MV-4-11 (cell line): ENCODE measurements around the gene SLC5A11.
"Not testable (repeated sequence)": the region's sequence is repeated elsewhere in the genome, so short reads cannot be mapped to it uniquely, and the experiment has no call there.

Experiments
- DNase-seq: peaks from one replicate; lab custom pipeline; 2025; lab: John Stamatoyannopoulos, UW

The SLC5A11 gene

DNA sequence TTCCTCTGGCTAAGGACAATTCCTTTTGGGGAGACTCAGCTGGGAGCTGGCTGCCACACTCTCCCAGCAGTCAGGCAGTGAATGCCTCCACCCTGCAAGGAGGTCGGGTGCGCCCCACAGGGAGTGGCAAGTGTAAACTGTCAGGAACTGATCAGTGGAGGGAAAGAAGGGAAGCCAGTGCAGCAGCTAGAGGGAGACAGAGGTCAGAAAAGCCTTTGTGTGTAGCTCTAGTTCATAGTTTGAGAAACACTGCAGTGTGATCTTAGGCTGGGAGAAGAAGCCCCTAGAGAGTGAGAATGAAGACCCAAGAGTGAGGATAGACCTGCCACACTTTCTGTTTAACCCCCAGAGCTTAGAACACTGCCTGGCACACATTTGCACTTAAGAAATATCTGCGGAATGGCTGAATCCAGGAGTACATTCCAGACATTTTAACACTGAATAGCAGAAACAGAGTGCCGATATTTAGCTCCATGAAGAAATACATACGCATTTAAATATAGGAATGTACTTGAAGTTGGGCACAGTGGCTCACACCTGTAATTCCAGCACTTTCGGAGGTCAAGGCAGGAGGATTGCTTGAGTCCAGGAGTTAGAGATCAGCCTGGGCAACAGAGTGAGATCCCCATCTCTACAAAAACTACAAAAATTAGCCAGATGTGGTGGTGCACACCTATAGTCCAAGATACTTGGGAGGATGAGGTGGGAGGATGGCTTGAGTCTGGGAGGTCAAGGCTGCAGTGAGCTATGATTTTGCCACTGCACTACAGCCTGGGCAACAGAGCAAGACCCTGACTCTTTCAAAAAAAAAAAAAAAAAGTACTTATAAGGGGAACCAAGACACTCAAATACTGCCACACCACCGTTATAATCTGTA lies 11.1 kb upstream of the SLC5A11 start:
- peak; percentile 36 for DNase-seq

DNA sequence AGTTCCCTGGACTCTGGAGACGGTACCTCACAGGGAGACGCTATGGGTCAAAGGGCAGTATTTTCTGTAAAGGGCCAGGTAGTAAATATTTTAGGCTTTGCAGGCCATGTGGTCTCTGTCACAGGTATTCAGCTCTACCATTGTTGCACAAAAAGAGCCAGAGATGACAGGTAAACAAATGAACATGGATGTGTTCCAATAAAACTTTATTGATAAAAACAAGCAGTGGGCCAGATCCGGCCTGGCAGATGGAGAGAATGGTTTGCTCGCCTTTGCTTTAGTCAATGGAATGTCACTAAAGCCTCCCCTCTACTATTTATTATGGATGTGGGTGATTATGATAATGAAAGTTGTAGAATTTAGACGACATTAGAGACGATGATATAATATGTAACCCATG lies 8.9 kb upstream of the SLC5A11 start:
- DNase-seq, result no peak

DNA sequence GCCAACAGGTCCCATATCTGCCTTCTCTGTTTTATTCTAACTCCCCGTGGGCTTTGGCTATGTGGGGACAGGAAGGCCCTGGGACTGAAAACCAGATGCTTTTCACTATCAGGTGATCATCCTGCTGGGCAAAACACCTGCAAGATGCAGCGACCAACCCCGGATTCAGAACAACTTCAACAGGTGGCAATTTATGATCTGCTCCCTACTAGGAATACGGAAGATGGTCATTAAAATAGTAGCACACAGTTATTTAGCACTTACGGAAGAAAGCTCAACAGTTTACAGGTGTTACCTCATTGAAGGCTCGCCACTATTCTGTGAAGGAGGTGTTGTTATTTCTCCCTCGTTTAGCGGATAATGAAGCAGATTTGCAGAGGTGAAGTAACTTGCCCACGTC lies 7.8 kb upstream of the SLC5A11 start:
- no peak for DNase-seq

DNA sequence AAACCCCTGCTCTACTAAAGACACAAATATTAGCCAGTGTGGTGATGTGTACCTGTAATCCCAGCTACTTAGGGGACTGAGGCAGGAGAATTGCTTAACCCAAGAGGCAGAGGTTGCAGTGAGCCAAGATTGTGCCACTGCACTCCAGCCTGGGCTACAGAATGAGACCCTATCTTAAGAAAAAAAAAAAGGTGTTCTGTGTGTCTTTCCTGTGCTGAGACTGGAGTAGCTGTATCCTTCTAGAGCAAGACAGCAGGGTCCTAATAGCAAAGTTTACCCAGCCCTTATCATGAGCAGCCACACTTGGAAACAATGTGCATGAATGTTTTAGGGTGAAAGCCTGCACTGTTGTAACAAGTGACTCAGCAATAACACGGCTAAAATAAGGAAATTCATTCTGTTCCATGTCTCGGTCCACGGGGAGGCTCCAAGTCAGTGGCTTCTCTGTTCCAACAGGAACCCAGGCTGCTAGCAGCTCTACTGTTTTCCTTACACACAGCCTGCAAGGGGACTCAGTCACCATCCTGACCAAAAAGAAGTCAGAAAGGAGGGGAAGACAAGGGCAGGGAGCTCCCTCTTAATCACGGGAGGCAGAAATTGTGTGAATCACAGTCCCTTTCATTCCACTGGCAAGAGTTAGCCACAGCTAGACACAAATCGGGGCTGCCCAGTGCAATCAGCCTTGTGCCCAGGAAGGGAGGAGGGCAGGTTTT lies 7.1 kb upstream of the SLC5A11 start:
- DNase-seq, result peak; percentile 42

DNA sequence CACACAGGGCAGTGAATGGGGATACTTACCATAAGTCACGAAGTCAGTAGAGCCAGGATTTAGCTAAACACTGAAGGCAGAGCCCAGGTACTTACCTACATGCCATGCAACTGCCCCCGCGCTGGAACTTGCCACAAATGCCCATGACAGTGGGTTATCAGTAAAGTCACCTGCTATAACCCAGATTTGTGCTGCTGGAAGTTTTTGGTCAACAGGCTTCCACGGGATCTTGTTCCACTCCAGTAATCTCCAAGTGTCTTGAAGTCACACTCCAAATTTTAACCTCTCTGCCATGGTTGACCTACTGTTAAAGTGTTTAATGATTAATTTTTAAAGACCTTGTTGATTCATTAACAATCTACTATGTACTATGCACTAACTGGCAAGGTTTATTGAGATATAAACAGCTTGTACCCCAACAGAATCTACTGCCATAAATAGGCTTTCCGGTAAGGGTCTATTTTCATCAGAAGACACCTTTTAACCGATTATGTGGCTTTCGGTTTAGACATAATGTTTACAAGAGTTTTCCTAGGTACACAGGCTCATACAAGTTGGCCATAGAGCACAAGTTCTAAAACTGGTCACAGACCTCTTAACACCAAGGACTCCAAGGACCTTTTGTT lies 6.3 kb upstream of the SLC5A11 start:
- DNase-seq, result no peak

DNA sequence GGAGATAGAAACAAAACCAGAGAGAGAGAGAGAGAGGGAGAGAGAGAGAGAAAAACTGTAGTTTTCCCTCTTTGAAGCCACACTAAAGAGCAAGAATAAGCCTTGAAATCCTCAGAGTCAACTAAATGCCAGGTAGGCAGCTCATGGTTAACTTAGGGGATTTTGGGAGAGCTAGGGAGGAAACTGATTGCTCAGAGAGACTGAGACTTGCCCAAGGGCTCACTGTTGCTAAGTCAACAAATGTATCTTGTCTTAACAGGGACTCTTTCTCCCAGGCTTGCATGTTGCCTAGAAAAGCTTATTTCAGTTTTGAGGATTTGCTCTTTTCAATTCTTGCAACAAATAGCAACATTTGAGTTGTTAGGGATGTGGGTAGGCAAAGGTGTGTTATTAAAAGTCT lies 4.5 kb upstream of the SLC5A11 start:
- no peak for DNase-seq

DNA sequence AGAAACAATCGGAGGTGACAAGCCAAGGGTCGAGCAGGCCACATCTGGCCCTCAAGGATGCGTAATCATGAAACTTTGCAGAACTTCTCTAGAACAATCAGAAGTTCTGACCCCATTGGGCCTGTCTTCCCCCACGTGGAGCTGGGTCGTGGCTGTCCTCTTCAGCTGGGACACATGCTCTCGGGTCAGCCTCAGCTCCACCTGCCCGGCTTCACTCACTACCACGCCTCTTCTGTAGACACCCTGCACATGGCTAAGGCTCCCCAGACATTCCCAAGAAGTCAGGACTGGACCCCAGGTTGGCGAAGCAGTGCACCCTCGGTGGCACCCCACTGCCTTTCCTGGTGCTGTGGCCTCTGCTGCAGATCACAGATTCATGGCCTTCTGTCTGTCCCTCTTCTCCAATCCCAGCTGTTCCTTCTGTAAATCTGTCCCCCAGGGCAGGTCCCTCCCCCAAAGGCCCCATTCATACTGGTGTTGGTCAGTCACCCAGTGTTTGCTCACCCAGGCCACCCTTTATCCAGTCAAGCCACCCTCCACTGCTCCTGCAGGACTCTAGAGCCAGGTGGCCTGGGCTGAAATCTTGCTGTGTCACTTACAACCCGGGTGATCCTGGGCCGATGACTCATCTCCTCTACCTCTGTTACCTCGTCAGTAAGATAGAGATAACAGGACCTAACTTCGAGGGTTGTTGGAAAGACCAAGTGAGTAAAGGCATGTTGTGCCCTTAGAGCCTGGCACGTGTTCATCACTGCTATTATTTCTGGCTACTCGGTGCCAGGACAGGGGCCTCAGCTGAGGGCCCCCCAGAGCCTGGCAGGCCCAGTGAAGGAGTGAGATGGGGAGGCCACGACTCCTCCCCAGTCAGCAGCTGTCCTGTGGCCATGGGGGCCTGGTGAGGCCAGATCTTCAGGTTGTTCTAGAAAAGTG lies 1.4 kb upstream of the SLC5A11 start:
- DNase-seq, result no peak

DNA sequence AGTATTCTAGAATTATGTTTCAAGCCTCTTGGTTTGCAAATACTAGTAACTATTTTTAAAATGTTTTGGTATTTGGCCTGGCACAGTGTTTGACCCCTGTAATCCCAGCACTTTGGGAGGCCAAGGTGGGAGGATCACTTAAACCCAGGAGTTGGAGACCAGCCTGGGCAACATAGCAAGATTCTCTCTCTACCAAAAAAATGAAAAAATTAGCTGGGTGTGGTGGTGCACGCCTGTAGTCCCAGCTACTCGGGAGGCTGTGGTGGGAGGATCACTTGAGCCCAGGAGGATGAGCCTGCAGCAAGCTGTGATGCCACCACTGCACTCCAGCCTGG lies 765 bp upstream of the SLC5A11 start:
- DNase-seq, result not testable (repeated sequence)

DNA sequence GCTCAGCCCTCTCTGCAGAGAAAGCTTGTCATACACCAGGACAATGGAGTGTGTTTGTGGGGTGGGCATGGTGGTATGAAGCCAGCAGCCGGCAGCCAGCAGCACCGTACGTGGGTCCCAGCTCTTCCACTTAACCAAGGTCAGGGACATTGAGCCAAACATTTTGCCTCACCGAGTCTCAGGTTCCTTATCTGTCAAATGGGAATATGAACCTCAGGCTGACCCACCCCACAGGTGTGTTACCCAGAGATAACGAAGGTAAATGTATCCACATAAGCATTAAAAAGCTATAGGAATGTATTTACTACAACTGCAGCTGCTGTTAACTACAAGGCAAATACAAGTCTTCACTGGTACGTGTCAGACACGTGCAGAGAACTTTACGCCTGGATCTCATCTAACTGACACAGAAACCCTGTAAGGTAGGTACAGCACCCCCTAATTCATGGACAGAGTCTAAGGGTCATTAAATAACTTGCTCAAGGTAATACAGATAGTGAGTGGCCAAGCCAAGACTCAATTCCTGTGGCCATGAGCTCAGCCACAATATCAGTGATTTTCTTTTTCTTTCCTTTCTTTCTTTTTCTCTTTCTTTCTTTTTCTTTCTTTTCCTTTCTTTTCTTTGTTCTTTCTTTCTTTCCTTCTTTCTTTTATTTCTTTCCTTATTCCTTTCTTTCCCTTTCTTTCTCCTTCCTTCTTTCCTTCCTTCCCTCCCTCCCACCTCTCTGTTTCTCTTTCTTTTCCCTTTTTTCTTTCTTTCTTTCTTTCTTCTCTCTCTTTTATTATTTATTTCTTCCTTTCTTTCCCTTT lies 990 bp downstream of the SLC5A11 start:
- DNase-seq, result no peak

DNA sequence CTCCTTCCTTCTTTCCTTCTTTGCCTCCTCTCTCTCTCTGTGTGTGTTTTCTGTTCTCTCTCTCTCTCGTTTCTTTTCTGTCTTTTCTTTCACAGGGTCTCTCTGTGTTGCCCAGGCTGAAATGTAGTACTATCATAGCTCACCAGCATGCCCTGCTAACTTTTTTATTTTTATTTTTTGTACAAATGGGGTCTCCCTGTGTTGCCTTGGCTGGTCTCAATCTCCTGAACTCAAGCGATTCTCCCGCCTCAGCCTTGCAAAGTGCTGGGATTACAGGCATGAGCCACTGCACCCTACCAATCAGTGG lies 1.5 kb downstream of the SLC5A11 start:
- DNase-seq, result no peak

DNA sequence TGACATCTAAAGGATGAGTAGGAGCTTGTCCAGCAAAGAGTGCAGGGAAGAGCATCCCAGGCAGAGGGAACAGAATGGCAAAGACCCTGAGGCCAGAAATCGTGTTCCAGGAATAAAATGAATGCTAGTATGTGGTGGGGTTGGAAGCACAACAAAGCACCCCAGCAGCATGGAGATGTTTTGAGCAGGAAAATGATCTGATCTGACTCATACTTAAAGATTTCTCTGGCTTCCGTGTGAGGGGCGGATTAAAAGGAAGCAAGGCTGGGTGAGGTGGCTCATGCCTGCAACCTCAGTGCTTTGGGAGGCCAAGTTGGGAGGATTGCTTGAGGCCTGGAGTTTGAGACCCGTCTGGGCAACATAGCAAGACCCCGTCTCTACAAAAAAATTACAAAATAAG lies 2.3 kb downstream of the SLC5A11 start:
- no peak for DNase-seq

DNA sequence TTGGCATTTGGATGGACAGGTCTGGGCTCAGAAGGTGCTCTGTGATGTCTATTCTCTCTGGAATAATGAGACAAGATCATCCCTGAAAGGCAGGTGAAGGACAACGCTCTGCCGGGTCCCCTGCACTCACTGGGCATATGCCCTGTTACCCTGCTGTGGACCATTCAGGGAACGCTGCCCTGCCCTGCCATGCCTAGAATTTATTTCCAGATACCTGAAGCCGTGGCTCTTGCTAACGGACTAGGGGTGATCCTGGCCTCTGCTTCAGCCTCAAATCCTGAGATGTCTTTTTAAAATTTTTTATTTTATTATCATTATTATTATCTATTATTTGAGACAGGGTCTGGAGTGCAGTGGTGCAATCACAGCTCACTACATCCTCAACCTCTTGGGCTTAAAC lies 3.9 kb downstream of the SLC5A11 start:
- DNase-seq, result no peak

DNA sequence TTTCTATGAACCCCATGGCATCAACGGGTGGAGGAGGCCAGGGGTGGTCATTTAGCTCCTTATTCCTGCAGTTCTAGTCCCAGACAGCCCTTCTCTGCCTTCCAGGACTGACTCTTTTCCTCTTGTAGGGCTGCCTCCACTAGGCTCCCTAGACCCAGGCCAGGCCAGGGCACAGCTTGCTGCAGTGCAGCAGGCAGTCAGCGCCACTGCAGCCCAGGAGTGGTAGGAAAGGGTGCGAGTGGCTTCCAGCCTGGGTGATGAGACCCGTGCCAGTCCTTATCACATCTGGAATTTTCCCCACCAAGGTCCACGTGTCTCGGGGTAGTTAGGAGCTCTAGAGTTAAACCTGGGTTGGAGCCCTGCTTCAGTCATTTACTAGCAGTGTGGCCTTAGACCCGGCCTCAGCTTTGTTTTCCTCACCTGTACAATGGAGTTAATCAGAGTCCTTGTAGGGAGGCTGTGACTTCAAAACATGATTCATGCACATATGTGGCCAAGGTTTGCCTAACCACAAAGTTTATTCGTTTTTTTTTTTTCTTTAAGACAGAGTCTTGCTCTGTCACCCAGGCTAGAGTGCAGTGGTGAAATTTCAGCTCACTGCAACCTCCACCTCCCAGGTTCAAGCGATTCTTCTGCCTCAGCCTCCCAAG lies 4.7 kb downstream of the SLC5A11 start:
- DNase-seq, result no peak

DNA sequence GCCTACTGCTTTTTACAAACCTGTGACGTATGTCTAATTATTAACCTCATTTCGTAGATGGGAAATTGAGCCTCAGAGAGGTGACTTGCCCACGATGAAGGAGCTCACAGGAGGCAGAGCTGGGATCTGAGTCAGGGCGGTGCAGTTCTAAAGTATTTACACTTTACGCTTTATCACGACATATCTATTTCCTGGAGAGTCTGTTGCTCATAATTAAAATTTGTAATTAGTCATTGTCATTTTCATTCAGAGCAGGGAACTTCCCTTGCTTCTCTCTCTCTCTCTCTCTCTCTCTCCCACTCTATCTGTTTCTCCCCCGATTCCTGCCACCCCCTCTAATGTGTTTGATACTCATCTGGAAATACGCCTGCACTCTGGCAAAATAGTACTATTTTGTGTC lies 5.9 kb downstream of the SLC5A11 start:
- DNase-seq, result no peak

DNA sequence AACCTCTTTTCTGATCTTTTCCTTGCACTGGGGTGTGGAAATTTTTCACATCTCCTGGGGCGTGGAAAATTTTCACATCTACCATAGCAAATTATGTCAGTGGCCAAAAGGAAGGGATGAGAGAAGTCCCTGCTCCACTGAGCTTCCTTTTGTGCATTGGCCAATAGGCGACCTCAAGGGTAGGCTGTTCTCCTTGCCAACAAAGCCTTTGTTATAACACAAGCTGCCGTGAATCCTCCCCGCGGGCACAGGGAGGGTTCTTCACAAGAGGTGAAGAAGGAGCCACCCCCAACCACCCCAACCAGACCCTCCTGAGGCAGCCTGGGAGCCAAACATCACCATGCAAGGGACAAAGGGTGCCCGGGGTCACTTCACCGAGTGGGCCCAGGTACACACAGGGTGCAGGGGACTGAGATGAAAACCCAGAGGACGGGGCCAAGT lies 6.5 kb downstream of the SLC5A11 start:
- no peak for DNase-seq

DNA sequence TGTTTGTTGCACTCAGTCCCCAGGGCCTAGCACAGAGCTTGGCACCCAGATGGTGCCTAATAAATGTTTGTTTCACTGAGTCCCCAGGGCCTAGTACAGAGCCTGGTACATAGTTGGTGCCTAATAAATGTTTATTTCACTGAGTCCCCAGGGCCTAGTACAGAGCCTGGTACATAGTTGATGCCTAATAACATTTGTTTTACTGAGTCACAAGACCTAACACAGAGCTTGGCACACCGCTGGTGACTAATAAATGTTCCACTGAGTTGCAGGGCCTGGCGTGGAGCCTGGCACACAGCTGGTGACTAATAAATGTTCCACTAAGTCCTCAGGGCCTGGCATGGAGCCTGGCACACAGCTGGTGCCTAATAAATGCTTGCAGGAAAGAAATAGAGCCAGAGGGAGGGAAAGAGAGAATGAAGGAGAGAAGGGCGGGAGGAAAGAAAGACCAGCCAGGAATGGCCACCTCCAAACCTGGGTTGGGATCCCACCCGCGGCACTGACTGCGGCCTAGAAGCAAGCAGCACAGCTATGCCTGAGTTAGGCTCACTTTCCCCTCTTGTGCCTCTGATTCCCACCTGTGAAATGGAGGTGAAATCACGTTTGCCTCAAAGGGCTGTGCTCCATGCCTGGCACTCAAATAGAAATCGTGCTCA lies 7.5 kb downstream of the SLC5A11 start:
- no peak for DNase-seq

DNA sequence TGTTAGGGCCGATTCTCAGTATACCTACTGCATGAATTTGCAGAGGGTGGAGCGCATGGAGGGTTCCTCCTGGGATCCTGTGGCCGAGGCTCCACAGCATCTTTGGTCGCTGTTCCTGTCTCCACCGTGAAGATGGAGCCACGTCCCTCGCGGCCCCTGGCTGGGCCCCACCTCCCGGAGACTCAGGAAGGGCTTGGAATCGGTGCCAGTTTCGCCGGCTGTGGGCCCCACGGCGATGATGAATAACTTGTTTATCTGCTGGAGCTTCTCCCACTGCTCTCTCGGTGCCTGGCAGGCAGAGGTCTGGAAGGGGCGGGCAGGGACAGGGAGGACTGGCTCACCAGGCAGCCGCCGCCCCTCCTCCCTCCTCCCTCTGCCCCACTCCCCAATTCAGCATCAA lies 8.1 kb downstream of the SLC5A11 start:
- DNase-seq, result no peak

DNA sequence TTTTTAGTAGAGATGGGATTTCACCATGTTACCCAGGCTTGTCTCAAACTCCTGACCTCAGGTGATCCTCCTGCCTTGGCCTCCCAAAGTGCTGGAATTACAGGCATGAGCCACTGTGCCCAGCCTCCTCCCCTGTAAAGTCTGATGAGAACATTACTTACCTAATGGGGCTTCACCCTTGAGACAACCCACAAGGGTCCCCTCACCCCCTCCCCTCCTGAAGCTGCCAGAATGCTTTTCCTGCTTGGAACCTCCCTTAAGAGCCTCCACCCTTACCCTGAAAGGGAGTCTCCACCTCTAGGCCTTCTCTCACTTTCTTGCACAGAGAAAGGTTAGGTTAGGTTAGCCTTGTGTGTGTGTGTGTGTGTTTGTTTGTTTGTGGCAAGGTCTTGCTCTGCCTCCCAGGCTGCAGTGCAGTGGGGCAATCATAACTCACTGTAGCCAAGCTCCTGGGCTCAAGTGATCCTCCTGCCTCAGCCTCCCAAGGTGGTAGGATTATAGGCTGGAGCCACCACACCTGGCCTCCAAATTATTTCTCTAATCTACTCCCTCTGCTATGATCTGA lies 8.9 kb downstream of the SLC5A11 start:
- no peak for DNase-seq

DNA sequence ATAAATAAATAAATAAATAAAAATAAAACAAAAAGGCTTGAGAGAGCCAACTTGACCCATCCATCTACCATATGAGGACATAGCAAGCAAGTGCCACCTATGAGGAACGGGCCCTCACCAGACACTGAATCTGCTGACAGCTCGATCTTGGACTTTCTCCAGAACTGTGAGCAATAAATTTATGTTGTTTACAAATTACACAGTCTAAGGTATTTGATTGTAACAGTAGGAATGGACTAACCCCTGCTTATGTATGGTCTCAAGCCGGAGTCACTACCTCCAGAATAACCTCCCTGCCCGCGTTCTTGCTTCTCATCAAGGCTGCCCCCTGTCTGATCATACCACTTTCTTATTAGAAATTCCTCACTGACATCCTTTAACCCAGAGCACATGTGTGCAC lies 9.9 kb downstream of the SLC5A11 start:
- DNase-seq, result no peak

DNA sequence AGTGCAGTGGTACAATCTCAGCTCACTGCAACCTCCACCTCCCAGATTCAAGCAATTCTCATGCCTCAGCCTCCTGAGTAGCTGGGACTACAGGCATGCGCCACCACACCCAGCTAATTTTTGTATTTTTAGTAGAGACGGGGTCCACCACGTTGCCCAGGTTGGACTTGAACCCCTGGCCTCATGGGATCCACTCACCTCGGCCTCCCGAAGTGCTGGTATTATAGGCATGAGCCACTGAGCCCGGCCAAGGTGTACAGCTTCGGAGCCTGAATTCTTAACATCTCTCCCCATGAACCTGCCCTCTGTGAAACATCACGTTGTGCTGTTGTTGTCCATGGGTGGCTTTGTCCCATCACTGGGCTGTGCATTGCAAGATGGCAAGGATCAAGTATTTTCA lies 11.1 kb downstream of the SLC5A11 start:
- DNase-seq, result not testable (repeated sequence)
